Rectal smooth muscle tissue (tissue), 1 donor: ENCODE measurements around the gene TIPARP.

ENCODE experiments used
- H3K27ac ChIP-seq: one replicate; pipeline ENCODE4 v1.7.0; 2013; ENCODE audit warnings: low read depth, low read length, inconsistent platforms
- H3K27me3 ChIP-seq: one replicate; pipeline ENCODE4 v1.7.0; 2013; ENCODE audit warnings: low read length; ENCODE audit not compliant: control insufficient read depth, insufficient read depth
- H3K36me3 ChIP-seq: one replicate; pipeline ENCODE4 v1.7.0; 2013; ENCODE audit warnings: low read length; ENCODE audit not compliant: control insufficient read depth, insufficient read depth
- H3K4me1 ChIP-seq: one replicate; pipeline ENCODE4 v1.7.0; 2013; ENCODE audit warnings: low read length; ENCODE audit not compliant: control insufficient read depth, insufficient read depth
- H3K4me3 ChIP-seq: one replicate; pipeline ENCODE4 v1.7.0; 2013; ENCODE audit warnings: low read length
- H3K9ac ChIP-seq: one replicate; pipeline ENCODE4 v1.7.0; 2013; ENCODE audit warnings: low read length

TIPARP gene, protein sequence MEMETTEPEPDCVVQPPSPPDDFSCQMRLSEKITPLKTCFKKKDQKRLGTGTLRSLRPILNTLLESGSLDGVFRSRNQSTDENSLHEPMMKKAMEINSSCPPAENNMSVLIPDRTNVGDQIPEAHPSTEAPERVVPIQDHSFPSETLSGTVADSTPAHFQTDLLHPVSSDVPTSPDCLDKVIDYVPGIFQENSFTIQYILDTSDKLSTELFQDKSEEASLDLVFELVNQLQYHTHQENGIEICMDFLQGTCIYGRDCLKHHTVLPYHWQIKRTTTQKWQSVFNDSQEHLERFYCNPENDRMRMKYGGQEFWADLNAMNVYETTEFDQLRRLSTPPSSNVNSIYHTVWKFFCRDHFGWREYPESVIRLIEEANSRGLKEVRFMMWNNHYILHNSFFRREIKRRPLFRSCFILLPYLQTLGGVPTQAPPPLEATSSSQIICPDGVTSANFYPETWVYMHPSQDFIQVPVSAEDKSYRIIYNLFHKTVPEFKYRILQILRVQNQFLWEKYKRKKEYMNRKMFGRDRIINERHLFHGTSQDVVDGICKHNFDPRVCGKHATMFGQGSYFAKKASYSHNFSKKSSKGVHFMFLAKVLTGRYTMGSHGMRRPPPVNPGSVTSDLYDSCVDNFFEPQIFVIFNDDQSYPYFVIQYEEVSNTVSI

DNA sequence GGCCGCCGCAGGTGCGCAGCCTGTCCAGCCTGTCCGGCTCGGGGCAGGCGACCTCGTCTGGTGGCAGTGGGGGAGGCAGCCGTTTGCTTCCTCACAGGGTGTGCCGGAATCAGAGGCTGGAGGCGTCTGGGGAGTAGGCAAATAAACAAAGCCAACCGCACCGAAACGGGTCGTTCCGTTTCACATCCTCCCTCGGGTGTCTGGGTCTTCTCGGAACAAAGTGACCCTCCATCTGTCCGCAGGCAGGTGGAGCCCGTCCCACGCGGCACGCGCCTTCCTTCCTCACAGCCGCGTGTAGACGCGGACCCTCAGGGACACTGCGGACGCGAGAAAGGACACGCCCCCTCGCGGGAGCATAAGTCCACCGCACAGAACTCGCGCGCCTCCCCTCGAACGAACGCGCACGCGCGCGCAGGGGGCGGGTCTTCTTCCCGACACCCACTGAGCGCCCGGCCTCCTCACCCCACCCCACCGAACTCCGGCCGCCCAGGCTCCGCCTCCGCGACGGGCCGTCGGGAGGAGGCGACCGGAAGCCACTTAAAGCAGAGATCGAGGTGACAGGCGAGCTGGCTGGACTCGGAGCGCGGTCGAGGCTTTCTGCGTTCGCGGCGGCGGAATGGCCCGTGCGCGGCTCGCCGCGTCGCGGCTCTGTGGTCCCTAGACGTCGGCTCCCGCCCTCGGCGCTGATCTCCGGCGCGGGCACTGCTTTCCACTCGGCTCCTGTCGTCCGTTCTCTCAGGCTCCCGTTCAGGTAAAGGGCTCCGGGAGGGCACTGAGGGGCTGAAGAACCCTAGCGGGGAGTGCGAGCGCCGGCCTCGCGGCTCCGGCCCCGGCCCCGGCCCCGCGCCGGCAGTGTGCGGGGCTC, at the start of gene TIPARP:
TSS of gene TIPARP (plus strand) at position 545 of the 865 bp plus-strand sequence. CDS start 3,108 bp downstream, outside the sequence.
- Histone ChIP-seq H3K9ac (peak within 1 kb of the TSS; percentile 81), H3K36me3 (no peaks in the 10 kb centered on the region), H3K27me3 (no peaks in the 10 kb centered on the region), H3K27ac (peak within 1 kb of the TSS; percentile 96), H3K4me3 (peak within 1 kb of the TSS; percentile 90), H3K4me1 (peaks cover 5% of the 10 kb centered on the region)

DNA sequence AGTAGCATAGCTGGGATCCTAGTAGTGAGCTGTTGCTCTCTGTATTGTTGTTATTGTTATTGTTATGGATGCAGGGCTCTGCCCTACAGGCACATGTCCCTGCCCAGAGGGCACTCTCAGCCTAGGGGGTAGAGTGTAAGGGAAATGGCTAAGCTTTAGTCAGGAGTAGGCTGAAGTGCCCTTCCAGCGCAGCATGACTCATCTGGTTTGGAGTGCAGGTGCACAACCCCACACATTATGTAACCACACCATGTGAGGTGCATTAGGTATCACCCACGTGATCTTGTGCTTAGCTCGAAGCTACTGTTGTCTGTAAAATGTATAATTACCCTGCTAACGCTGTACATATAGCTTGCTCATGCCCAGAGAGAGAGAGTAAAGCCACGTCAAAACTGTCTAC, 48.3 kb upstream of the TIPARP start:
- Histone ChIP-seq H3K27ac (no peak overlapping the region), H3K36me3 (no peaks in the 10 kb centered on the region), H3K27me3 (no peaks in the 10 kb centered on the region), H3K4me1 (no peaks in the 10 kb centered on the region), H3K4me3 (no peak overlapping the region), H3K9ac (no peak overlapping the region)

DNA sequence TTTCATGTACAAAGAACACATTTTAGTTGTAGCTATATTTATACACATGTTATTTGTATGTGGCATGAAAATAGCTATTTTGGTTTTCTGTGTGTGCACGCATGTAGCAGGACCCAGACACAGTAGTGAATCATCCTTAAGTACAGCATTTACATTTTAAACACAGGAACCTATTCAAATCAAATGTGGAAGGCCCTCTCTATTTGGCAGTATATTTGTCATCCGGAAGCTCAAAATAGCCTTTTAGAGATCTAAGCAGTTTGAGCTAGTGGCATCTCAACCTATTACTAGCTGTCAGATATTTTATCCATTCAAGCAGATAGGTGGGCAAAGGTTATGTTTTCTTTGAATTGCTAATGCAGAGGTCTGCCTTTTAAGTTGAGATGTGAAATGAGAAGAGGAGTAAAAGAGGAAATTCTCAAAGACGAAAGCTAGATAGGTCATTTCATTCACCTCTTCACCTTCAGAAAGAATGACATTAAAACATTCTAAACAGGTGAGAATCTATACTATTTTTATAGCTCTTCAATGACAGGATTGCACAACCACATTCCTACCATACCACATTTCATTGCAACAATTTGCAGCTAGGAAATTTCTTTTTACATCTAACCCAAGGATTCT, 46.3 kb upstream of the TIPARP start:
- no peaks in the 10 kb centered on the region for H3K36me3 ChIP-seq
- H3K27me3 ChIP-seq: no peaks in the 10 kb centered on the region
- H3K27ac ChIP-seq: no peak overlapping the region
- no peak overlapping the region for H3K4me3 ChIP-seq
- no peaks in the 10 kb centered on the region for H3K4me1 ChIP-seq
- no peak overlapping the region for H3K9ac ChIP-seq

DNA sequence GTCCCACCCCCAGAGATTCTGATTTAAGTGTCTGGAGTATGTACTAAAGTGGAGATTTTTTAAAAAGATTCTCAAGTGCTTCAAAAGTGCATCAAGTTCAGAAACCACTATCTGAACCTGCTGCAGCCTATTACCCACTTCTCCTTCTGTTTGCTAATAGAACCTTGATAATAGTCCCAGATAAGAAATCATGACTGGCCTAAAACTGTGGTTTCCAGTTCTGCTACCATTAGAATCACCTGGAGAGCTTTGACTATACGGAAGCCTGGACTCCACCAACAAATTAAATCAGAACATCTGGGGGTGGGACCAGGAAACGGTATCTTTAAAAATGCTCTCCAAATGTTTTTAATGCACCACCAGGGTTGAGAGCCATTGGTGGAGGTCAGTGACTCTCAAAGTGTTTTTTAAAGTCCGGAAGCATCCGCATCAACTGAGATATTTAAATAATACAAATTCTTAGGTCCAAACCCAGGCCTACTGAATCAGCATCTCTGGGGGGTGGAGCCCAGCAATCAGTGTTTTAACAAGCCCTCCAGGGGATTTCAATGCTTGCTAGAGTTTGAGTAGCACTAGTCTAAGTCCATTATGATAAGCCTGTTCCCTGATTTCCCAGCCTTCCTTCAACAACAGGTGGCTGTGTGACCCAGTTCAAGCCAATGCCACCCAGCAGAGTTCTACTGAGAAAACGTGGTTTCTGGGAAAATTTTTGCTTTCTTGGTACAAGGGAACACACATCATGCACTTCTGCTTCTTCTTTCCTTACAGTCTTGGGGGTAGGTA, 45.4 kb upstream of the TIPARP start:
- H3K27me3 ChIP-seq: no peaks in the 10 kb centered on the region
- H3K9ac ChIP-seq: no peak overlapping the region
- H3K4me1 ChIP-seq: no peaks in the 10 kb centered on the region
- no peaks in the 10 kb centered on the region for H3K36me3 ChIP-seq
- H3K4me3 ChIP-seq: no peak overlapping the region
- H3K27ac ChIP-seq: no peak overlapping the region

DNA sequence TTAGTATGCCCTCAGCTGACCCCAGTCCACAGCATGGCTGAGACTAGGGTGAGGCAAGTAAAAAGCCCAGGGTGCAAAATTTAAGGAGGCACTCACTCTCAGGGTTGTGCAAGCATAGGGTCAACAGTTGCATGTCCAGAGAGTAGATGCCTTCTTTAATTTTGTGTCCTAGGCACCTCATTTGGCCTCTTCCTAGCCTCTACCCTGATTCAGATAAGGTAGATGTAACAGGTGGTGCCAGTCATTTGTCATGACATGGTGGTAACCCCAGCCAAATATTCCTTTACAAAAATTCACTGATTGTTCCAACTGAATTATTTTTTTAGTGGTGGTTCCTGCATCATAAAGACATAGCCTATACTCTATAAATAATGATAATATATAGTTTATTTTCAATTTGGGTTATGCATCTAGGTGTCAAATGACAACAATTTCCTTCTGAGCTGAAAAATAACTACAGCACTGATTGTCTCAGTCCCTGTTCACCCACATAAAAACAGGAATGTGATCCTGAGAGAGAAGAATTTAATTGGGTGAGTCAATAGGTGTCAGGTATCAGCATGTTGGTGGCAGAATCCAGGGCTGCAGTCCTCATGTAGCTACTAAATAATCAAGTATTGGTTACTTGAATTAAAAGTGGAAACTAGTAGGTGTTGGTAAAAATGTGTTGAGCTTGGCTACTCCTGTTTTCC, 44.2 kb upstream of the TIPARP start:
- no peaks in the 10 kb centered on the region for H3K36me3 ChIP-seq
- no peak overlapping the region for H3K27ac ChIP-seq
- no peaks in the 10 kb centered on the region for H3K4me1 ChIP-seq
- no peaks in the 10 kb centered on the region for H3K27me3 ChIP-seq
- no peak overlapping the region for H3K4me3 ChIP-seq
- H3K9ac ChIP-seq: no peak overlapping the region

GRCh38 chr3:156630773-156631093, 43.7 kb upstream of the TIPARP start:
- H3K27me3 ChIP-seq: no peaks in the 10 kb centered on the region
- no peak overlapping the region for H3K9ac ChIP-seq
- H3K36me3 ChIP-seq: no peaks in the 10 kb centered on the region
- no peak overlapping the region for H3K4me3 ChIP-seq
- no peak overlapping the region for H3K27ac ChIP-seq
- no peaks in the 10 kb centered on the region for H3K4me1 ChIP-seq

- no peaks in the 10 kb centered on the region for H3K36me3 ChIP-seq
- no peak overlapping the region for H3K27ac ChIP-seq
- H3K4me3 ChIP-seq: no peak overlapping the region
- no peak overlapping the region for H3K9ac ChIP-seq
- H3K4me1 ChIP-seq: no peaks in the 10 kb centered on the region
- no peaks in the 10 kb centered on the region for H3K27me3 ChIP-seq
These were observed 43.1 kb upstream of the TIPARP start for GRCh38 chr3:156631323-156631722.

DNA sequence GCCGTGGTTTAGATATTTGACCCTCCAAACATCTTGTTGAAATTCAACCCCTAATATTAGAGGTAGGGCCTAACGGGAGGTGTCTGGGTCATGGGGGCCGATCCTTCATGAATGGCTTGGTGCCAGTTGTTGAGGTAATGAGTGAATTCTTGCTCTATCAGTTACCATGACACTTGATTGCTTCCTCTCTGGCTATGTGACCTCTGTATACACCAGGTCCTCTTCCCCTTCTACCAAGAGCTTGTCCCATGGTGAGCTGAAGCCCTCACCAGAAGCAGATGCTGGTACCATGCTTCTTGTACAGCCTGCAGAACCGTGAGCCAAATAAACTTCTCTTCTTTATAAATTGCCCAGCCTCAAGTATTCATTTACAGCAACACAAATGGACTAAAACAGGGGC, 41.8 kb upstream of the TIPARP start:
- Histone ChIP-seq H3K4me1 (no peaks in the 10 kb centered on the region), H3K36me3 (no peaks in the 10 kb centered on the region), H3K4me3 (no peak overlapping the region), H3K27me3 (no peaks in the 10 kb centered on the region), H3K27ac (no peak overlapping the region), H3K9ac (no peak overlapping the region)

GRCh38 chr3:156633335-156633734, 41.1 kb upstream of the TIPARP start:
- Histone ChIP-seq H3K27ac (no peak overlapping the region), H3K4me1 (no peaks in the 10 kb centered on the region), H3K9ac (no peak overlapping the region), H3K4me3 (no peak overlapping the region), H3K36me3 (no peaks in the 10 kb centered on the region), H3K27me3 (no peaks in the 10 kb centered on the region)

- Histone ChIP-seq H3K4me1 (no peaks in the 10 kb centered on the region), H3K36me3 (no peaks in the 10 kb centered on the region), H3K27ac (no peak overlapping the region), H3K9ac (no peak overlapping the region), H3K27me3 (no peaks in the 10 kb centered on the region), H3K4me3 (no peak overlapping the region)
These were observed 39.4 kb upstream of the TIPARP start for GRCh38 chr3:156635034-156635433.

GRCh38 chr3:156635973-156636372, 38.4 kb upstream of the TIPARP start:
- Histone ChIP-seq H3K9ac (no peak overlapping the region), H3K4me1 (no peaks in the 10 kb centered on the region), H3K27me3 (no peaks in the 10 kb centered on the region), H3K27ac (no peak overlapping the region), H3K36me3 (no peaks in the 10 kb centered on the region), H3K4me3 (no peak overlapping the region)
